H1 (cell line): Measurements from ENCODE around the gene NHLH1.

Experiments
- BACH1 ChIP-seq: IDR thresholded peaks from 2 replicates; pipeline ENCODE4 v1.6.1; 2012; ENCODE audit warnings: low read length, improper control_type of control experiment
- CBX5 ChIP-seq: fragments of 300-800, 300-1000 bp; sonication (generic); IDR thresholded peaks from 2 replicates; pipeline ENCODE4 v1.7.1; 2016; ENCODE audit warnings: antibody characterized with exemption, low read length, low read depth
- EZH2 ChIP-seq: fragments of 200-600 bp; sonication (generic); IDR thresholded peaks from 2 replicates; pipeline ENCODE4 v1.7.1; 2012; ENCODE audit warnings: low read depth, mild to moderate bottlenecking, moderate library complexity, low read length, inconsistent platforms; ENCODE audit not compliant: severe bottlenecking
- HDAC6 ChIP-seq: IDR thresholded peaks from one replicate; pipeline ENCODE4 v1.7.1; 2012; ENCODE audit warnings: low read depth, mild to moderate bottlenecking, inconsistent platforms, low read length, moderate library complexity
- MAX ChIP-seq: IDR thresholded peaks from 2 replicates; pipeline ENCODE4 v1.6.1; 2012; ENCODE audit warnings: inconsistent platforms
- NANOG ChIP-seq: IDR thresholded peaks from 2 replicates; pipeline ENCODE4 v1.6.1; 2011; ENCODE audit warnings: low read length, low read depth, mild to moderate bottlenecking, inconsistent platforms; ENCODE audit not compliant: insufficient read depth, poor library complexity, severe bottlenecking
- POLR2A ChIP-seq, 2 experiments: IDR thresholded peaks; 1 replicate in 1 of 2; 2 replicates in 1 of 2; pipeline ENCODE4 v1.6.1; 2011; ENCODE audit warnings: low read depth in 2 of 2, low read length in 2 of 2, mild to moderate bottlenecking in 2 of 2; ENCODE audit errors: control extremely low read depth in 1 of 2
- POLR2AphosphoS5 ChIP-seq: IDR thresholded peaks from 2 replicates; pipeline ENCODE4 v1.6.1; 2011; ENCODE audit warnings: low read depth, low read length
- TF ChIP-seq, protein P1 (sequence below), 3 experiments: IDR thresholded peaks; 1 replicate in 2 of 3; 2 replicates in 1 of 3; pipeline versions ENCODE4 v1.5.1 to v1.6.1; 2011; ENCODE audit warnings: low read length in 3 of 3, mild to moderate bottlenecking in 3 of 3, inconsistent platforms in 2 of 3, low read depth in 1 of 3, moderate library complexity in 1 of 3; ENCODE audit not compliant: insufficient read depth in 1 of 3; ENCODE audit errors: control extremely low read depth in 1 of 3

GRCh38 chr1:160322831-160323230, 44.0 kb upstream of the NHLH1 start:
- TF ChIP-seq, protein P1, sequence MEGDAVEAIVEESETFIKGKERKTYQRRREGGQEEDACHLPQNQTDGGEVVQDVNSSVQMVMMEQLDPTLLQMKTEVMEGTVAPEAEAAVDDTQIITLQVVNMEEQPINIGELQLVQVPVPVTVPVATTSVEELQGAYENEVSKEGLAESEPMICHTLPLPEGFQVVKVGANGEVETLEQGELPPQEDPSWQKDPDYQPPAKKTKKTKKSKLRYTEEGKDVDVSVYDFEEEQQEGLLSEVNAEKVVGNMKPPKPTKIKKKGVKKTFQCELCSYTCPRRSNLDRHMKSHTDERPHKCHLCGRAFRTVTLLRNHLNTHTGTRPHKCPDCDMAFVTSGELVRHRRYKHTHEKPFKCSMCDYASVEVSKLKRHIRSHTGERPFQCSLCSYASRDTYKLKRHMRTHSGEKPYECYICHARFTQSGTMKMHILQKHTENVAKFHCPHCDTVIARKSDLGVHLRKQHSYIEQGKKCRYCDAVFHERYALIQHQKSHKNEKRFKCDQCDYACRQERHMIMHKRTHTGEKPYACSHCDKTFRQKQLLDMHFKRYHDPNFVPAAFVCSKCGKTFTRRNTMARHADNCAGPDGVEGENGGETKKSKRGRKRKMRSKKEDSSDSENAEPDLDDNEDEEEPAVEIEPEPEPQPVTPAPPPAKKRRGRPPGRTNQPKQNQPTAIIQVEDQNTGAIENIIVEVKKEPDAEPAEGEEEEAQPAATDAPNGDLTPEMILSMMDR (IDR thresholded peaks at IDR 0.05; ENCODE audit: control extremely low read depth in 1 of 3, insufficient read depth in 1 of 3, low read depth in 1 of 3, low read length in 3 of 3): no peak
- TF ChIP-seq POLR2AphosphoS5: no peak
- no peak for TF ChIP-seq MAX
- TF ChIP-seq BACH1: no peak
- TF ChIP-seq POLR2A (IDR thresholded peaks at IDR 0.05; ENCODE audit: control extremely low read depth in 1 of 2, low read depth in 2 of 2, low read length in 2 of 2): no peak
- no peak for TF ChIP-seq HDAC6
- TF ChIP-seq CBX5: no peak
- no peak for TF ChIP-seq NANOG
- TF ChIP-seq EZH2: no peak
